Limb (tissue), 2 donors: ENCODE results near the gene SF3A1.
"Not testable (repeated sequence)": the region's sequence is repeated elsewhere in the genome, so short reads cannot be mapped to it uniquely, and the experiment has no call there.

Source experiments
- DNase-seq, 2 donors: peaks; one replicate each; pipeline ENCODE4 v3.0.0-alpha.2; 2016; ENCODE audit errors: extremely low spot score in 2 of 2

The SF3A1 gene

GRCh38 chr22:30348404-30348803 is 8.3 kb downstream of the SF3A1 start:
- no peak for DNase-seq

GRCh38 chr22:30347255-30347892 is 9.3 kb downstream of the SF3A1 start:
- DNase-seq: no peak

- no peak for DNase-seq
Observed at GRCh38 chr22:30344447-30345200, 12.1 kb downstream of the SF3A1 start.

- DNase-seq: peak in 1 of 2 donors; percentile 63
Observed at GRCh38 chr22:30340911-30341685, 15.6 kb downstream of the SF3A1 start.

- DNase-seq: no peak
Observed at GRCh38 chr22:30338802-30339201, 17.9 kb downstream of the SF3A1 start.

GRCh38 chr22:30338341-30338740 is 18.4 kb downstream of the SF3A1 start:
- not testable (repeated sequence) for DNase-seq

- no peak for DNase-seq
Observed at GRCh38 chr22:30337461-30337778, 19.3 kb downstream of the SF3A1 start.

- no peak for DNase-seq
Observed at GRCh38 chr22:30336752-30337460, 19.8 kb downstream of the SF3A1 start.

GRCh38 chr22:30335236-30335635 is 21.5 kb downstream of the SF3A1 start:
- no peak for DNase-seq

GRCh38 chr22:30334646-30335045 is 22.0 kb downstream of the SF3A1 start:
- no peak for DNase-seq

GRCh38 chr22:30333707-30334087 is 23.0 kb downstream of the SF3A1 start:
- DNase-seq: no peak

GRCh38 chr22:30332994-30333706 is 23.5 kb downstream of the SF3A1 start:
- DNase-seq: no peak

GRCh38 chr22:30332551-30332950 is 24.1 kb downstream of the SF3A1 start:
- DNase-seq: no peak

GRCh38 chr22:30328466-30329049 is 28.1 kb downstream of the SF3A1 start:
- no peak for DNase-seq

GRCh38 chr22:30327864-30328345 is 28.8 kb downstream of the SF3A1 start:
- DNase-seq: no peak

GRCh38 chr22:30326706-30327362 is 29.9 kb downstream of the SF3A1 start, which contains the start of gene TBC1D10A:
Gene TBC1D10A (minus strand): TSS chr22:30326941. CDS start chr22:30326881, 60 bp downstream.
- DNase-seq: peak; percentile 93 to 95

GRCh38 chr22:30326255-30326705 is 30.4 kb downstream of the SF3A1 start:
- no peak for DNase-seq

- no peak for DNase-seq
Observed at GRCh38 chr22:30325724-30326254, 30.9 kb downstream of the SF3A1 start.

- no peak for DNase-seq
Observed at GRCh38 chr22:30325065-30325720, 31.5 kb downstream of the SF3A1 start.
